Posterior cingulate gyrus (tissue), 11 donors: ENCODE data around the gene ACER3.
"Not testable (repeated sequence)": the region's sequence is repeated elsewhere in the genome, so short reads cannot be mapped to it uniquely, and the experiment has no call there.

Source experiments
- DNase-seq, 10 donors: peaks; one replicate each; pipeline versions ENCODE4 v3.0.0 to v3.0.0-alpha.2; 2020 to 2021; ENCODE audit warnings: mixed read lengths in 3 of 10
- intact Hi-C: fragments of 100-400 bp; cut with DNase I; formaldehyde crosslinking; loops from one replicate; pipeline ENCODE4 v1.15.1; 2023

Gene ACER3

DNA sequence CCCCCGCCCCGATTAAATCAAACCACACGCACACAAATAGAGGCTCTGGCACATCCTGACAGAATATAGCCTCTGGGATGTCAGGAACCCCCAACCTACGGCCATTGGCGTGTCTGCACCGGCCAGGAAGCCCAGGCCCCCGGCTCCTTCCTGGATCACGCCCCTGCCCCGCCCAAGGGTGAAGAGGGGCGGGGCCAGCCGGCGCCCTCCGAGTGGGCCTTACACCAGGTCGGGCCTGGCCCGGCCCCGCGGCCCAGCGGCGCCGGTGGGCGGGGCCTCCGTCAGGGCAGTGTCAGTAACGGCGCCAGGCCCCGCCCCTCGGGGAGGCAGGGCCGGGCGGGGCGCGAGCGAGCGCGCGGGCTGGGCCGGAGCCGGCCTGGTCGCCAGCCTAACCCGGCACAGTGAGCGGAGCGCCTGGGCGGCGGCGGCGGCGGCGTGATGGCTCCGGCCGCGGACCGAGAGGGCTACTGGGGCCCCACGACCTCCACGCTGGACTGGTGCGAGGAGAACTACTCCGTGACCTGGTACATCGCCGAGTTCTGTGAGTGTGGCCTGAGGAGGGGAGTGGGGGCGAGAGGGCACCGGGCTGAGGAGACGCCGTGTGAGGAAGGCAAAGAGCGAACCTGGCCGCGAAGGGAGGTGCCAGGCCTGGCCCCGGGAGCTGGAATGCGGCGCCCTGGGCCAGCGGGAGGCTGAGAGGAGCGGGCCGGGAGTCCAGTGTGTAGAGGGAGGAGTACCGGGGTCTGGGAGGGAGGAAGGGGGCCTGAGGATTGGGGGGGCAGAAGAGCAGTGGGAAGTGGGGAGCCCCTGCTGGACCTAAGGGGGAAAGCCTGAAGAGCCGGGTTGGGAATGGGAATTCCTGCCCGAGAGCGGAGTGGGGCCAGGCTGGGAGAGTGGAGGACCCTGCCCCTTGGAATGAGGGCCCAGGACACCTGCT is at the start of gene ACER3:
ACER3 (plus strand) TSS at position 380 of the 937 bp plus-strand sequence; CDS start at position 439, 59 bp downstream.
- peak; percentile 75 to 98 (median 86) for DNase-seq
- intact Hi-C loops, result loop anchor here (2.0 to 5.0 kb wide), 2 partner anchors 54 to 58 kb away; no protein-coding TSS in a partner anchor

DNA sequence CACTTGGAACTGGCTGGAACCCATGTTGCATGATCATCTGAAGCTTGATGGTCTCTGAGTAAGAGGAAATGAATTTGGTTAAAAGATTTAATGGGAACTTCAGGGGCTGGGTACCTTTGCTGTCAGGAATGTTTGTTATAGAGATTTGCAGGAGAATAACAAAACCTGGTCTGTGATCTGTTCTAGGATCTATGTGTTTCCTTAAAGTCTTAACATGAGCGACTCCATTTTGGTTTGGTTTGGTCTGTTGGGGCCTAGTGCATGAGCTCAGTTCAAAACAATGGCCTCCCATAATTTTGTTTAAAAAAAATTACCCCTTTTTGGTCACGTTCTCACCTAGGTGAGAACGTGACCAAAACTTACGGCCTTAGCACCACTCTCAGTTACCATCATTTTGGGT is 49.5 kb upstream of the ACER3 start:
- no peak for DNase-seq
- intact Hi-C loops, result no loop called here

DNA sequence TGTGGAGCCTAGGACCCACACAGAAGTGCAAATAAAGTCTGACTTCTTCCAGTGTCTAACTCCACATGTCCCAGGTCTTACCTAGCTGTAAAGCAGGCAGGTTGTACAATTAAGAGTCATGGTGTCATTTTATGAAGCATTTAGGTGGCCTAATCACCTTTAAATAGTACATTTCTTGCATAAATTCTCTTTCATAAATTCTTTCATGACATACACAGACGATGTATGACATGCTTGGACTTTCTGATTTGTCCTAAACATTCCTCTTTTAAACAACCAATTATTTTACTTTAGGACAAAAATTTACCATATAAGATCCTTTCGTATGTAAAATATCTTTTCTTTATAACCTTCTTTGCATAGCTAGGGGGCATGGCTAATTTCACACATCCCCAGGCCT is 46.3 kb upstream of the ACER3 start:
- intact Hi-C loops, result no loop called here
- DNase-seq, result no peak

GRCh38 chr11:76815678-76816077 is 45.0 kb upstream of the ACER3 start:
- intact Hi-C loops, DNase-seq: not testable (repeated sequence)

DNA sequence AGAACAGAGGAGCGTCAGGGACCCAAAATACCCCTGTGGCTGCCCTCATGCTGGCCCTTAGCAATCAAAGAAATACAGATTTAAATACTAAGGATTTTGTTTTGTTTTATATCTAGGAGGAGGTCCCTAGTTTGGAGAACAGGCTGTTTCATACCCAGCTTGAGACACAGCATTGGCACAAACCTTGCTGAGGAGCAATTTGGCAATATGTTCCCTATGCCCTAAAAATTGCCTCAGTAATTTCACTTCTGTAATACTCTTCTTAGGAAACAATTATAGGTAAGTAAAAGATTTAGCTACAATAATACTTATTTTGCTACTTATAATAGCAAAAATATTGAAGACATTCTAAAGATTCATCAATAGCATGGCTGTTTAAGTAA is 40.5 kb upstream of the ACER3 start:
- DNase-seq, result no peak
- intact Hi-C loops, result no loop called here

DNA sequence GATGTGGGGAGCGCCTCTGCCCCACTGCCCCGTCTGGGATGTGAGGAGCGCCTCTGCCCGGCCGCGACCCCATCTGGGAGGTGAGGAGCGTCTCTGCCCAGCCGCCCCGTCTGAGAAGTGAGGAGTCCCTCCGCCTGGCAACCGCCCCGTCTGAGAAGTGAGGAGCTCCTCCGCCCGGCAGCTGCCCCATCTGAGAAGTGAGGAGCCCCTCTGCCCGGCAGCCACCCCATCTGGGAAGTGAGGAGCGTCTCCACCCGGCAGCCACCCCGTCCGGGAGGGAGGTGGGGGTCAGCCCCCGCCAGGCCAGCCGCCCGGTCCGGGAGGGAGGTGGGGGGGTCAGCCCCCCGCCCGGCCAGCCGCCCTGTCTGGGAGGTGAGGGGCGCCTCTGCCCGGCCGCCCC is 39.3 kb upstream of the ACER3 start:
- intact Hi-C loops, result not testable (repeated sequence)
- peak in 1 of 10 donors; percentile 73 for DNase-seq

- intact Hi-C loops, result no loop called here
These were observed 38.3 kb upstream of the ACER3 start for GRCh38 chr11:76822406-76822805.

DNA sequence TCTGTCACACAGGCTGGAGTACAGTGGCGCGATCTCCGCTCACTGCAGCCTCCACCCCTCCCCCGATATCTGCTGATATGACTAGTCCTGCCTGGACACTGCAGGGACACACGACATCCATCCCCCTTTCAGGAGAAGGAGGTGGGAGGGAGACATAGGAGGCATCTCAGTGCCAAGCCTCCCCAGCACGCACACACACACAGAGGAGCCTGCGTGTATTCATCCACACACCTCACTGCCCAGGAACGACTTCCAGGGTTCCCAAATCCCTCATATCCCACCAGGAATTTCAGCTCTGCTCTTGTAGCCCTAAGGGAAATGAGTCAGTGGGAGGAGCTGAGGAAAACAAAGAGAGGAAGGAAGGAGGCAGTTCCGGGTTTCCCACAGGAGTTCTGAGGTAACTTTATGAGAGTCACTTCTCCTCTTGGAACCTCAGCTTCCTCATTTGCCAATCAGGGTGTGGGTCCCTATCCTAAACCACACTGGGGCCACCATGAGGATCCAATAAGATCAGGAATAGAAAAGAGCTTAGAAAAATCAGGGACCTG is 37.2 kb upstream of the ACER3 start:
- intact Hi-C loops, result no loop called here
- DNase-seq, result no peak

More at GRCh38 chr11:76822406-76822805, 38.3 kb upstream of the ACER3 start:
- DNase-seq, result no peak

GRCh38 chr11:76824083-76824939 is 36.4 kb upstream of the ACER3 start:
- intact Hi-C loops, result no loop called here

DNA sequence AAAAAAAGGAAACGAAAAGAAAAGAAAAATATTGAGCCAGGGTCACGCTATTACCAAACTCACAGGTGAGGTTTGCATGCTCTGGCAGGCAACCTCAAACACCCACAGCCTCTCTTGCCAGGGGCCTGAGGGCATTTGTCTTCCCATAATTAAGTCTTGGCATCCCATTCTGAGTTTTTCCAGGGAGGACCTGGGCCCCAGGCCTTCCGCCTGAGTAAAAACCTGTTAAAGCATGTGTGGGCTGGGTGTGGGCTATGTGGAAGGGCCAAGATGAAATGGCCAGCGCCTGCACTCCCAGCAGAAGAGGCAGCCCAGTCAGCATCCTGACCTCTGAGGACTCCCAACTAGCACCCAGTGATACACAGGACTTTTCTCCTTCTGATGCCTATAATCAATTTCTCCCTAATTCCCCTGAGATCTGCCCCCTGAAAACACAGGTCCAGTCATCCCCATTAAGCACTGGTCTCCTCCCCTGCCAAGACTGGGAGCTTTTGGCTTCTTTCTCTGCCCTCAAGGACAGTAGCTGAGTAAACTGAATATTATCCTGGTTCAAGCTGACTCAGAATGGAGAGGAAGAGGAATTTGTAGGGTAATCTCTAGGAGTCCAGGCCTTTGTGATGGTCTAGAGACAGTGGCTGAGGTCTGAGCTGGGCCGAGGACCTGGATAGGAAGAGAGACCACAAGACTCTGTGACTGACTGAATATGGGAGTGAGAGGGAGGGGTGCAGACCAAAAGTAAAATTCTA is 35.6 kb upstream of the ACER3 start:
- DNase-seq, result no peak
- intact Hi-C loops, result no loop called here

More at GRCh38 chr11:76824083-76824939, 36.4 kb upstream of the ACER3 start:
- no peak for DNase-seq

GRCh38 chr11:76825726-76826396 is 34.9 kb upstream of the ACER3 start:
- intact Hi-C loops, result no loop called here

GRCh38 chr11:76826508-76826907 is 34.2 kb upstream of the ACER3 start:
- DNase-seq, intact Hi-C loops: not testable (repeated sequence)

More at GRCh38 chr11:76825726-76826396, 34.9 kb upstream of the ACER3 start:
- no peak for DNase-seq

DNA sequence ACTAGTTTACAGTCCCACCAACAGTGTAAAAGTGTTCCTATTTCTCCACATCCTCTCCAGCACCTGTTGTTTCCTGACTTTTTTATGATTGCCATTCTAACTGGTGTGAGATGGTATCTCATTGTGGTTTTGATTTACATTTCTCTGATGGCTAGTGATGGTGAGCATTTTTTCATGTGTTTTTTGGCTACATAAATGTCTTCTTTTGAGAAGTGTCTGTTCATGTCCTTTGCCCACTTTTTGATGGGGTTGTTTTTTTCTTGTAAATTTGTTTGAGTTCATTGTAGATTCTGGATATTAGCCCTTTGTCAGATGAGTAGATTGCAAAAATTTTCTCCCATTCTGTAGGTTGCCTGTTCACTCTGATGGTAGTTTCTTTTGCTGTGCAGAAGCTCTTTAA is 33.7 kb upstream of the ACER3 start:
- not testable (repeated sequence) for DNase-seq

GRCh38 chr11:76830639-76831327 is 29.9 kb upstream of the ACER3 start:
- DNase-seq, result no peak
- intact Hi-C loops, result no loop called here

More for the DNA sequence above, 33.7 kb upstream of the ACER3 start:
- intact Hi-C loops, result not testable (repeated sequence)

- DNase-seq, result no peak
- intact Hi-C loops, result no loop called here
These were observed 28.9 kb upstream of the ACER3 start for GRCh38 chr11:76831686-76832310.

DNA sequence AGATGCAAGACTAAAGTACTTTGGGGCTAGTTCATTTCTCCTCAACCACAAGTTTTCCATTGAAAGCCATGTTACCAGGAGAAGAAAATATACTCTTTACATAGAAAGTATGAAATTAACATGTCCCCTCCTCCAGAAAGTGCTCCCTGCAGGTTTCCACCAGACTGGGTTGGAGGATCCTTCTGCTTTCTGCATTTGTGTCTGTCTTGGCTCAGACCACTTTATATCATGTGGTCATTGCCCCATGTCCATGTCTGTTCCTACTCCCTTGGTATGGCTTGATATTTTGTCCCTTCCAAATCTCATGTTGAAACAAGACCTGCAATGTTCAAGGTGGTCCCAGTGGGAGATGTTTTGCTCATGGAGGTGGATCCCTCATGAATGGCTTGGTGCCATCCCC is 28.4 kb upstream of the ACER3 start:
- intact Hi-C loops, result no loop called here
- no peak for DNase-seq

- intact Hi-C loops, result no loop called here
- DNase-seq, result no peak
These were observed 26.6 kb upstream of the ACER3 start for GRCh38 chr11:76834151-76834550.

DNA sequence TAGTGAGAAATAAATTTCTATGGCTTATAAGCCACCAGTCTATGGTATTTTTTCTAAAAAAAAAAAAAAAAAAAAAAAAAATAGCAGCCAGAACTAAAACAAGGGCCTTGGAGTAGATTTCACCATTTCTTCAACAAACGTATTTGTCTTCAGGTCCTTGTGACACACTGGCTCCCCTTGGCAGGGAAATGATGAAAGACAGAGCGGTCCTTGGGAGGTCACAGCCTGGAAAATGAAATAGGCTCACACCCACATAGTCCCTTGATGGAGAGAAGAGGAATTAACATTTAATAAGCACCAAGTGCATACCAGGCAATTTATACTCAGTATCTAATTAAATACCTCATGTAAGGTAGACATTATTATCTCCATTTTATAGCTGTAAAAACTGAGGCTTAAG is 25.7 kb upstream of the ACER3 start:
- DNase-seq, result no peak
- intact Hi-C loops, result no loop called here
